ENCODE data around the gene WDR5.
"Not testable (repeated sequence)": the region's sequence is repeated elsewhere in the genome, so short reads cannot be mapped to it uniquely, and the experiment has no call there.

DNA sequence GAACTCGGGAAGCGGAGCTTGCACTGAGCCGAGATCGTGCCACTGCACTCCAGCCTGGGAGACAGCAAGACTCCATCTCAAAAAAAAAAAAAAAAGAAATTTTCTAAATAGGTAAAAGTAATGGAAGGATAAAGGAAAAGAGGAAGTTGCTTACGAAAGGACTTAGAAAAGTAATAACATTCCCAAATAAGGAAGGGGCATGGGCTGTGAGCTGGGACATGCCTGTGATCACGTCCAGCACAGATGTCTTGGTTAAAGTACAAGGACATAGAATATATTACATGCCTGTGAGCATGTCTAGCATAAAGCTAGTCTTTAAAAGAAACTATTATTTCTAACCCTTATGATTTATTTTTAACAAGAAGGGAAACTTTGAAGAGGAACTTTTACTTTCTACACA lies 34.7 kb upstream of the WDR5 start:
- not testable (repeated sequence) for TF ChIP-seq CTCF, EP300 (IDR thresholded peaks at IDR 0.05)
